ENCODE measurements around the gene DHX38. TPM values are rescaled to one million over a fixed set of nuclear protein-coding genes. Genes with fewer than 3 reads are reported as not detected.
A peak's percentile ranks its signal among the peaks of the same experiment; 100 is the strongest.
"Not testable (repeated sequence)": the region's sequence is repeated elsewhere in the genome, so short reads cannot be mapped to it uniquely, and the experiment has no call there.

DHX38 gene
- total RNA-seq, 1 donor from 2014 or later: 31.6 TPM

GRCh38 chr16:72059060-72059459, 34.6 kb upstream of the DHX38 start:
- not testable (repeated sequence) for H3K9me3 Mint-ChIP-seq

GRCh38 chr16:72060405-72060804, 33.2 kb upstream of the DHX38 start:
- Histone ChIP-seq H3K36me3 (no peaks in the 10 kb centered on the region), H3K4me3 (no peak overlapping the region), H3K9ac (no peak overlapping the region), H3K27me3 (no peaks in the 10 kb centered on the region), H3K9me3 (ENCODE audit: low read depth) (no peaks in the 10 kb centered on the region), H3K4me1 (no peaks in the 10 kb centered on the region), H4K20me1 (ENCODE audit: low read depth) (no peaks in the 10 kb centered on the region), H3K27ac (no peak overlapping the region), H3F3A (ENCODE audit: low read depth) (no peaks in the 10 kb centered on the region), H3K79me2 (ENCODE audit: low read depth) (no peaks in the 10 kb centered on the region), H2AFZ (replicated peaks) (no peak overlapping the region), H3K4me2 (no peak overlapping the region)
- Mint-ChIP-seq H3K9me3 (no peaks in the 10 kb centered on the region), H3K36me3 (no peaks in the 10 kb centered on the region), H3K27ac (no peak overlapping the region), H3K4me3 (no peak overlapping the region), H3K27me3 (ENCODE audit: insufficient read depth, low read depth) (peaks cover 8% of the 10 kb centered on the region), H3K4me1 (no peaks in the 10 kb centered on the region)
- no peak for DNase-seq (ENCODE audit: low spot score)
- TF ChIP-seq EZH2phosphoT487 (IDR thresholded peaks at IDR 0.05) (no peak), CTCF (IDR thresholded peaks at IDR 0.05) (no peak)

More at GRCh38 chr16:72059060-72059459, 34.6 kb upstream of the DHX38 start:
- H3K27me3 Mint-ChIP-seq (ENCODE audit: insufficient read depth, low read depth); H3K27me3 ChIP-seq; H3K4me2 ChIP-seq; H3K27ac ChIP-seq; DNase-seq (ENCODE audit: low spot score); H3K4me3 ChIP-seq; H3K9me3 ChIP-seq (ENCODE audit: low read depth); H3K4me1 ChIP-seq; H3K4me3 Mint-ChIP-seq; H3K79me2 ChIP-seq (ENCODE audit: low read depth); H3F3A ChIP-seq (ENCODE audit: low read depth); H3K27ac Mint-ChIP-seq; H2AFZ ChIP-seq (replicated peaks); H4K20me1 ChIP-seq (ENCODE audit: low read depth); H3K9ac ChIP-seq; H3K36me3 ChIP-seq; H3K4me1 Mint-ChIP-seq; H3K36me3 Mint-ChIP-seq: not testable (repeated sequence)

- Mint-ChIP-seq H3K27ac (peak overlapping the region; percentile 25), H3K36me3 (no peaks in the 10 kb centered on the region), H3K4me1 (no peaks in the 10 kb centered on the region), H3K27me3 (ENCODE audit: insufficient read depth, low read depth) (peaks cover 8% of the 10 kb centered on the region), H3K4me3 (no peak overlapping the region), H3K9me3 (no peaks in the 10 kb centered on the region)
- no peak overlapping the region for H2AFZ ChIP-seq (replicated peaks)
- H3K27me3 ChIP-seq: no peaks in the 10 kb centered on the region
- no peaks in the 10 kb centered on the region for H3F3A ChIP-seq (ENCODE audit: low read depth)
- H3K79me2 ChIP-seq (ENCODE audit: low read depth): no peaks in the 10 kb centered on the region
- no peaks in the 10 kb centered on the region for H3K4me1 ChIP-seq
- no peak overlapping the region for H3K9ac ChIP-seq
- H3K36me3 ChIP-seq: no peaks in the 10 kb centered on the region
- H3K4me3 ChIP-seq: no peak overlapping the region
- no peak for DNase-seq (ENCODE audit: low spot score)
- no peaks in the 10 kb centered on the region for H4K20me1 ChIP-seq (ENCODE audit: low read depth)
- TF ChIP-seq CTCF (IDR thresholded peaks at IDR 0.05) (no peak), EZH2phosphoT487 (IDR thresholded peaks at IDR 0.05) (no peak), EZH2 (IDR thresholded peaks at IDR 0.05) (no peak)
- H3K27ac ChIP-seq: no peak overlapping the region
- no peak overlapping the region for H3K4me2 ChIP-seq
- H3K9me3 ChIP-seq (ENCODE audit: low read depth): no peaks in the 10 kb centered on the region
Measured at GRCh38 chr16:72061564-72061963, 32.1 kb upstream of the DHX38 start.

- TF ChIP-seq EZH2 (IDR thresholded peaks at IDR 0.05) (no peak), EZH2phosphoT487 (IDR thresholded peaks at IDR 0.05) (no peak), CTCF (IDR thresholded peaks at IDR 0.05) (no peak)
- no peaks in the 10 kb centered on the region for H3K9me3 Mint-ChIP-seq
- H3K27ac ChIP-seq: no peak overlapping the region
- no peaks in the 10 kb centered on the region for H3K4me1 ChIP-seq
- no peak overlapping the region for H3K4me3 Mint-ChIP-seq
- no peaks in the 10 kb centered on the region for H3K4me1 Mint-ChIP-seq
- H4K20me1 ChIP-seq (ENCODE audit: low read depth): no peaks in the 10 kb centered on the region
- H3K36me3 ChIP-seq: no peaks in the 10 kb centered on the region
- H3K9ac ChIP-seq: no peak overlapping the region
- H3K4me2 ChIP-seq: no peak overlapping the region
- H2AFZ ChIP-seq (replicated peaks): no peak overlapping the region
- no peak overlapping the region for H3K4me3 ChIP-seq
- H3K27me3 ChIP-seq: no peaks in the 10 kb centered on the region
- H3K79me2 ChIP-seq (ENCODE audit: low read depth): no peaks in the 10 kb centered on the region
- no peaks in the 10 kb centered on the region for H3K9me3 ChIP-seq (ENCODE audit: low read depth)
- no peaks in the 10 kb centered on the region for H3K36me3 Mint-ChIP-seq
- peaks cover 4% of the 10 kb centered on the region for H3K27me3 Mint-ChIP-seq (ENCODE audit: insufficient read depth, low read depth)
- DNase-seq (ENCODE audit: low spot score): no peak
- no peaks in the 10 kb centered on the region for H3F3A ChIP-seq (ENCODE audit: low read depth)
- H3K27ac Mint-ChIP-seq: no peak overlapping the region
Measured at GRCh38 chr16:72064361-72064894, 29.2 kb upstream of the DHX38 start.

All from neural progenitor cell (in vitro differentiated cells).